GM12892 (cell line): ENCODE data around the gene STX18.

Experiments
- POLR2A ChIP-seq: IDR thresholded peaks from 2 replicates; pipeline ENCODE4 v1.6.1; 2011; ENCODE audit warnings: low read depth, low read length, control low read depth
- POLR2AphosphoS5 ChIP-seq: IDR thresholded peaks from 2 replicates; pipeline ENCODE4 v1.6.1; 2011; ENCODE audit warnings: low read depth, low read length, control low read depth
- TAF1 ChIP-seq: IDR thresholded peaks from 2 replicates; pipeline ENCODE4 v1.6.1; 2011; ENCODE audit warnings: low read depth, mild to moderate bottlenecking, control low read depth, low read length, borderline replicate concordance

DNA sequence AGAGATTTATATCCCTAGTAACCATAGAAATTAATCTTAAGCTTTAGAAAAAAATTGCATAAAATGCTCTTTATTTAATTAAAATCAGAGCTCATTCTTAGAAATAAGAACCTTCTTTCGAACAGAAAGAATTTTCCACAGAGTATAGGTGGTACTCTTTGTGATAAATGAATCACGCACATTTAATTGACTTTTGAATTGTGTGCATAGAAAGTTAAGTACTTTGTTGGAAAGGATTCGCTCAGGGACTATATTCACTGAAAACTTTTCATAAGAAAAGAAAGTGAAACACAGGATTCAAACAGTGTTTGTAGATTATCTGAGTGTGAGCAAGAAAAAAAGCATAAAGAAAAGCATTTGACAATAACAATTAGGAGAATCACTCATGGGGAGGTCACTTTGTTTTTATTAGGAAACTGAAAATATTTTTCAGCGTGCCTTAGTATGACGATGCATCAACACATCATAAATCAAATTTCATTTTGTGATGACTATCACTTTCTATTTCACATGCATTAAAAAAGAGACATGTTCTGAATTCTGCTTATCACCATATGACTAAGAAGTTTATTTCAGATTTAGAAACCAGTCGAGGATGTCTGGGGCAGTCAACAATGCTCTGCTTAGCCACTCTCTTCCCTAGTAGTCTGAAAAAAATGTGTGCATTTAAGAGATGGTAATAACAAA, 49.5 kb downstream of the STX18 start:
- TF ChIP-seq POLR2A = no peak
- no peak for TF ChIP-seq POLR2AphosphoS5
- no peak for TF ChIP-seq TAF1
